Jurkat, Clone E6-1 (cell line): ENCODE measurements around the gene MAPK9.

Experiments
- DNase-seq: peaks from one replicate; pipeline ENCODE4 v3.0.0-alpha.2; 2011; ENCODE audit warnings: low read depth, low spot score
- H3K4me3 ChIP-seq: 2 replicates; pipeline ENCODE4 v1.5.1; 2011; ENCODE audit warnings: mild to moderate bottlenecking, low read length, control low read depth, moderate library complexity

Gene MAPK9

GRCh38 chr5:180253036-180253824 lies 38.7 kb downstream of the MAPK9 start:
- DNase-seq = no peak
- no peak overlapping the region for H3K4me3 ChIP-seq

- H3K4me3 ChIP-seq = no peak overlapping the region
Measured at GRCh38 chr5:180251887-180252286, 40.0 kb downstream of the MAPK9 start.

DNA sequence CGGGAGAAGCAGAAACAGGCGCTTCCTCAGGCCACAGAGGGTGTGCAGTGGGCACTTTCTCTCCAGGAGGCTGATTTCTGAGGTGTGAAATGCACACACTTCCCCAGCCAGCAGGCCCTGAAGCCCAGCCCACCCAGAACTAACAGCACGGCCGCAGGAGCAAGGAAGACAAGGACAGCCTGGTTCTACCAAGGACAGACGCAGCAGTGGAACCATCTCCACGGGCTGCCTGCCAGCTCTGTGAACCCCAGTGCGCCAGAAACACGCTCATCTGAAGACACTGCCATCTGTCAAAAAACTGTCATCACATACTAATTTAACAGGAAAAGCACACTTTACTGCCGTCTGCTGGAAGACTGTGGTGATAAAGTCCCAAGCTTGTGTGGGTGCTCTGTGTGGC lies 40.7 kb downstream of the MAPK9 start:
- H3K4me3 ChIP-seq = no peak overlapping the region
- no peak for DNase-seq

More at GRCh38 chr5:180251887-180252286, 40.0 kb downstream of the MAPK9 start:
- no peak for DNase-seq

DNA sequence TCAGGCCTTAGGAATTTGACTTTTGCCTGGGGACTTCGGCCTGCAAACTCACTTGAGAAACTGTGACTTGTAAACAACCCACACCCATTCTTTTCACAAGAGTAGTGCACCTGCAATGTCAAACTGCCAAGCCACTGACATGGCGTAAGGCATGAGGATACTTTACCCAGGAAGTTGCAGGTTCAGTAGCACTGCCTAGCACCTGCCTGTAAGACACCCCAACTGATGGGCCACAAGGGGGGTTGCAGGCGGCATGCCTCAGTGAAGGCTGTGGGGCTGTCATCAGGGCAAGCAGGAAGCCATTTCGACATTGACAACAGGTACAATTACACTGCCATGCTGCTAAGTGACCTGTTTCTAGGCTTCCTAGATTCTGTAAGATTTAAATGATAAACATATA lies 41.6 kb downstream of the MAPK9 start:
- peak; percentile 66 for DNase-seq
- no peak overlapping the region for H3K4me3 ChIP-seq

- no peak overlapping the region for H3K4me3 ChIP-seq
- no peak for DNase-seq
Measured at GRCh38 chr5:180241600-180241999, 50.3 kb downstream of the MAPK9 start.

DNA sequence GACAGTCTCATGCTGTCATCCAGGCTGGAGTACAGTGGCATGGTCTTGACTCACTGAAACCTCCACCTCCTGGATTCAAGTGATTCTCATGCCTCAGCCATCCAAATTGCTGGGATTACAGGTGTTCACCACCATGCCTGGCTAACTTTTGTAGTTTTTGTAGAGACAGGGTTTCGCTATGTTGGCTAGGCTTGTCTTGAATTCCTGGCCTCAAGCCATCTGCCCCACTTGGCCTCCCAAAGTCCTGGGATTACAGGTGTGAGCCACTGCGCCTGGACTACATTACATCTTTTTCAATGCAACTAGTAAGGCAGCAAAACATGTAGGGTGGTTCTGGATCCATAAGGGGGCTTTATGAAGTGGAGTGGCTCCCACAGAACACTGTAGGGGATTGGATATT lies 53.3 kb downstream of the MAPK9 start:
- DNase-seq = no peak
- H3K4me3 ChIP-seq = no peak overlapping the region

GRCh38 chr5:180235846-180236245 lies 56.0 kb downstream of the MAPK9 start:
- no peak for DNase-seq

DNA sequence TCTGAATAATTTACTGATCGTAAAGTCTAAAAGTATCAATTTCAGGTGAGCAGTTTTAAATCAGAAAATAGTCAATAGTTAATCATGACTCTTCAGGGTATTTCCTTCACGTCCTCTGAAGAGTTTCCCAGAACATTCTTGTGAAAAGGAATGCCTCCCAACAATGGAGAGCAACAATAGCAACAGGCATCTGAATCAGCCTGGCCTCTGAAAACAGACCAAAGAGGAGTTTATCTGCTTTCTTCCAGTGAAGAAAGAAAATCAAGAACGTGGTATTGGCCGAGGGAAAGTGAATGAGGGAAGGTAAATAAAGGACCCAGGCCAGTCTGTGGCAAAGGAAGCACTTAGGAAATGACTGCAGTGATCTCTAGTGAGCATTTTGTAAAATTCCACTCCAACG lies 56.8 kb downstream of the MAPK9 start:
- H3K4me3 ChIP-seq = no peak overlapping the region
- DNase-seq = no peak

More at GRCh38 chr5:180235846-180236245, 56.0 kb downstream of the MAPK9 start:
- H3K4me3 ChIP-seq = no peak overlapping the region

DNA sequence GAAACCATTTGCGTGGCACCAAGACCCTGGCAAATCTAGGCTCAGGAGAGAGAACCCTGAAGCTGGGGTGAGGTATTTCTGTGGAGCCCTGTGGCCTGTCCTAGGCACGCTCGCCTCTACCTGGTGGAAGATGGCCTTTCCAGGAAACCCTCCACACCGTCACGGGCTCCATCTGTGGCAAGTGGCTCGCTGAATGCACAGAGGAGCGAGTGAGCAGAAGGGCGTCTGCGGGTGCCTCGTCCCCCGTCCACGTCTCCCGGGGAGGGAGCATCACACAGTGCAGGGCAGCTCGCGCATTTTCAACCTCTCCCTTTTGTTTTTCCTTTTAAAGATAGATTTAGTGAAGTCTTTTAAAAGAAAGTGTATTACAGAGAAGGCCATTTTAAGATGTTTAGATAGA lies 57.6 kb downstream of the MAPK9 start:
- H3K4me3 ChIP-seq = no peak overlapping the region
- DNase-seq = no peak

DNA sequence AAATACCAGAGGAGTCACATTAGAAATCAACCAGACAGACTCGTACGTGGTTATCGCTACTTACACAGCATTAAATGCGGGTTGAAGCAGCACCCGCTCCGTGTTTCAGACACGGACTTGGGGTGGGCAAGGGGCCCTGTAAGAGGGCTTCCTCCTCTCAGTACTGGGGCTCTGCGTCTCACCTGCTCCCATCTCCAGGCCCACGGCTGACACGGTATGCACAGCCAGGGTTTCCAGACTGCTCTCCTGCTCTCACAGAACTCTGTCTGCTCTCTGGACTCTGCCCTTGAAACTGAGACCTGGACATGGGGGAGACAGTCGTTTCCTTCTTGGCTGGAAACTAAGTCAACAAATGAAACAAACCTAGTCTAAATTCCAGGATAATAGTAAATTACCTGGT lies 58.2 kb downstream of the MAPK9 start:
- DNase-seq = no peak
- H3K4me3 ChIP-seq = no peak overlapping the region

- no peak for DNase-seq
- H3K4me3 ChIP-seq = no peak overlapping the region
Measured at GRCh38 chr5:180230017-180230416, 61.9 kb downstream of the MAPK9 start.

- H3K4me3 ChIP-seq = no peak overlapping the region
- DNase-seq = no peak
Measured at GRCh38 chr5:180222056-180222455, 69.8 kb downstream of the MAPK9 start.

GRCh38 chr5:180217797-180218196 lies 74.1 kb downstream of the MAPK9 start:
- DNase-seq = no peak
- H3K4me3 ChIP-seq = no peak overlapping the region

DNA sequence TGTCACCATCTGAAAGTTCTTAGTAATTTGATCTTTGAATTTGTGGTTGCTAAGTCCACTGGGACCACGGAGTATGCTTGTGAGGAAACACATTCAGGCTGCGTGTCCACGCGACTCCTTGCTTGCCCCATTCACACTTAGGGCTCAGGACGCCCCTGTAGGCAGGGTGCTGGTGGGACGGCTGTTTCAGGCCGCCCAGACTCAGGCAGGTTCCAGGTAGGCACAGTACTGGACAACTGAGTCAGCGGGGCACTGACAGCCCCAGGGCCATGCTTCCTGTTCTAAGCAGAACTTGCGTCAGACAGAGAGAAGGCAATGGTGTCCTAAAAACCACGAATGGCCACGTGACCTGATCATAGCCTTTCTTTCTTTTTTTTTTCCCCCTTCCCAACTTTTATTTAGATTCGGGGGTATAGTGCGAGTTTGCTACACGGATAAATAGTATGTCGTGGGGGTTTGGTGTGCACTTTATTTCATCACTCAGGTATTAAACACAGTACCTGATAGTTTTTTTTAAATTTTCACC lies 75.2 kb downstream of the MAPK9 start:
- no peak overlapping the region for H3K4me3 ChIP-seq
- DNase-seq = no peak

DNA sequence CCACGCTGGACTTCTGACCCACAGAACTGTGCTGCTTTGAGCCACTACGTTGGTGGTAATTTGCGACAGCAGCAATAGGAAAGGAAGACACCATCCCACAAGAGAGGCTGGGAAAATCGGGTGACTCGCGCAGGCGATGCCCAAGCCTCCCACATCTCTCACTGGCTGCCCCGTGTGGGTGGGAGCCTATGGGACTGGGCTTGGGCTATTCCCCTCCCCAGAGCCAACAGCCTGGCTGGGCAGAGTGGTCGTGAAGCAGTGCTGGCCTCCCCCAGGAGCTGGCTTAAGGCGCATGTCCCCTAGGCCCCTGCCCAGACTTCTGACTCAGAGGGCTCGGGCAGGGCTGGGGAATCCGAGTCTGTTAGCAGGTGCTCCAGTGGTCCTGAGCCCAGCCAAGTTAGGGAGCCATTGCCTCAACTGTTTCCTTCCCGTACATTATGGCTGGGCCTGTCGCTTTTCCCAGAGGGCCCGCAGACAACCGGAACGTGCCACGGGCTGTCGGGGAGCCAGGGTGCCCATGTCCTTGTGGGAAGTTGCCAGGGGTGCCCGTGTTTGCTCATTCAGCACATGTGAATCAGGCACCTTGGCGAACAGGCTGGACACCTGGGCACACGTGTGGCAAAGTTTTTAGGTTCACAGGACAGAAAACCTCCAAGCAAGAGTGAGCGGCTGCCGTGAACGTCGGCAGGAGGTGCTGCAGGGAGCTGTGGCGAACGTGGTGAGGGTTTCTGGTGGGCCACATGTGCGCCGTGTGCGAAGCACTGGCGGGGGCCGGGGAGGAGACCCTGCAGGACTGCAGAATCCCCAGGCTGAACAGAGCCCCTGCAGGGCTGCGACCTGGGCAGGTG lies 75.9 kb downstream of the MAPK9 start:
- DNase-seq = no peak
- H3K4me3 ChIP-seq = no peak overlapping the region

- no peak for DNase-seq
- no peak overlapping the region for H3K4me3 ChIP-seq
Measured at GRCh38 chr5:180214870-180215770, 76.8 kb downstream of the MAPK9 start.

GRCh38 chr5:180213657-180214207 lies 78.2 kb downstream of the MAPK9 start:
- no peak for DNase-seq
- H3K4me3 ChIP-seq = no peak overlapping the region

GRCh38 chr5:180213256-180213600 lies 78.7 kb downstream of the MAPK9 start:
- H3K4me3 ChIP-seq = no peak overlapping the region
- DNase-seq = no peak
